HG03432 (cell line): Measurements from ENCODE around the gene DDR2.

Experiments
- ATAC-seq: cut with Tn5 transposase; IDR thresholded peaks from one replicate; pipeline ENCODE4 v1.9.1; 2021; ENCODE audit warnings: mild to moderate bottlenecking, moderate library complexity; ENCODE audit not compliant: unreplicated experiment

Gene DDR2

GRCh38 chr1:162694911-162695310 lies 62.6 kb downstream of the DDR2 start:
- ATAC-seq = no peak

GRCh38 chr1:162695687-162696086 lies 63.4 kb downstream of the DDR2 start:
- no peak for ATAC-seq

GRCh38 chr1:162696286-162696862 lies 64.1 kb downstream of the DDR2 start:
- no peak for ATAC-seq

GRCh38 chr1:162697140-162697895 lies 65.1 kb downstream of the DDR2 start:
- peak; percentile 45 for ATAC-seq

GRCh38 chr1:162699366-162699765 lies 67.1 kb downstream of the DDR2 start:
- no peak for ATAC-seq

- no peak for ATAC-seq
Measured at GRCh38 chr1:162700131-162700530, 67.9 kb downstream of the DDR2 start.

GRCh38 chr1:162701286-162701685 lies 69.0 kb downstream of the DDR2 start:
- peak; percentile 47 for ATAC-seq

GRCh38 chr1:162702628-162703027 lies 70.4 kb downstream of the DDR2 start:
- no peak for ATAC-seq

GRCh38 chr1:162703708-162704107 lies 71.4 kb downstream of the DDR2 start:
- no peak for ATAC-seq

GRCh38 chr1:162704673-162705424 lies 72.6 kb downstream of the DDR2 start:
- ATAC-seq = no peak

- no peak for ATAC-seq
Measured at GRCh38 chr1:162706003-162706402, 73.7 kb downstream of the DDR2 start.

GRCh38 chr1:162706606-162707005 lies 74.3 kb downstream of the DDR2 start:
- ATAC-seq = no peak

GRCh38 chr1:162708286-162708685 lies 76.0 kb downstream of the DDR2 start:
- no peak for ATAC-seq

- ATAC-seq = no peak
Measured at GRCh38 chr1:162709132-162709860, 77.0 kb downstream of the DDR2 start.

- no peak for ATAC-seq
Measured at GRCh38 chr1:162709870-162710269, 77.6 kb downstream of the DDR2 start.

- no peak for ATAC-seq
Measured at GRCh38 chr1:162710345-162710744, 78.1 kb downstream of the DDR2 start.

- no peak for ATAC-seq
Measured at GRCh38 chr1:162710780-162711465, 78.7 kb downstream of the DDR2 start.

GRCh38 chr1:162712317-162713029 lies 80.2 kb downstream of the DDR2 start:
- no peak for ATAC-seq

- ATAC-seq = no peak
Measured at GRCh38 chr1:162716123-162716522, 83.9 kb downstream of the DDR2 start.

- ATAC-seq = no peak
Measured at GRCh38 chr1:162716552-162716951, 84.3 kb downstream of the DDR2 start.
